ENCODE results near the gene SNCA. TPM values are rescaled to one million over a fixed set of nuclear protein-coding genes. Genes with fewer than 3 reads are reported as not detected.

Gene SNCA
- total RNA-seq, 1 donor from 2014 or later: 0.39 TPM

DNA sequence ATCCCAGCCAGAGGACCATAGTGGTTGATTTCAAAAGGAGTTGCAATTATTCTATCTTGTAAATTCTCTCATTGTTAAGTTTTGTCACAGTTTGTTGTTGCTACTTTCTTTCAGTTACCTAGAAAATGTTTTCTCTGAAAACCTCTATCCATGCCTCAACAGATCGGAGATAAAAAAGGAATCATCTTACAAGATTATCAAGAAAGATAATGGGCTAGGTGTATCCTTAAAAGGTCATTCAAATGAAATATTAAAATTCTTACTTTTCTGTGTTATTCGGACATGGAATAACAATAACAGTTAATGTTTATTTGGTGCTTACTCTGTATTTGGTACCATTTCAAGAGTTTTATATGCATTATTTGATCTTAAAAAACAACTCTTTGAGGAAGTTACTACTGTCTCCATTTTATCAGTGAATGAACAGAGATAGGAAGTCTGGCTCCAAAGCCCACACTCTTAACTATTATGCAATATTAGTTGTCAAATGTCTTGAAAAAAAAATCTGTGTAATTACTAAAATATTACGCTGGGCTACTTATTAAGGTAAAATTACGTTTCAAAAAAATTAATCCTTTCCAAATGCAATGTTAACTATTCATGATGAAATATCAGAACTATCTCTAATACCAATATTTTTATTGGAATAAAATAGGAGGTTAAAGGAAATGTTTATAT lies 97.5 kb downstream of the SNCA start:
- no peak for DNase-seq (ENCODE audit: low spot score)
- intact Hi-C loops (cut with micrococcal nuclease): no loop called here
- Mint-ChIP-seq H3K36me3 (ENCODE audit: low read depth) (no peaks in the 10 kb centered on the region), H3K4me1 (ENCODE audit: low read depth) (no peaks in the 10 kb centered on the region), H3K27me3 (ENCODE audit: low read depth) (no peaks in the 10 kb centered on the region), H3K4me3 (ENCODE audit: low read depth) (no peak overlapping the region), H3K27ac (no peak overlapping the region), H3K9me3 (no peaks in the 10 kb centered on the region)

DNA sequence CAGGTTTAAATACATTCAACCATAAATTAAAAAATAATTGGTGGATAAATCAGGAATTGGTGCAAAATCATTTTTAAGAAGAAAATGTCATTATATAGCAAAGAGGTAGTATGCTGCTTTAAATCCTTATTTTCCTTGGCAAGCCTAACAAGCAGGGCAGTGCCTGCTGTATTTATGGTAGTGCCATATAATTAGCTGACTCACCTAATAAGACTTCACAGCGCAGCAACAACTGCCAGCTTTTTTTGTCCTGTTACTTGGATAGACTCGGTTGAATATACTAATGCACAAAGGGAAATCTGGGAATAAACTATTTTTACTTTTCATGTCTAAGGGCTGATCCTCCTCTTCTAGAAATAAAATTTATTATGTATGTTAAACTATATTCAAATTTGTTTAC lies 99.1 kb downstream of the SNCA start:
- Mint-ChIP-seq H3K36me3 (ENCODE audit: low read depth) (no peaks in the 10 kb centered on the region), H3K4me3 (ENCODE audit: low read depth) (no peak overlapping the region), H3K27me3 (ENCODE audit: low read depth) (no peaks in the 10 kb centered on the region), H3K9me3 (no peaks in the 10 kb centered on the region), H3K27ac (no peak overlapping the region), H3K4me1 (ENCODE audit: low read depth) (no peaks in the 10 kb centered on the region)
- no peak for DNase-seq (ENCODE audit: low spot score)
- intact Hi-C loops (cut with micrococcal nuclease): no loop called here

DNA sequence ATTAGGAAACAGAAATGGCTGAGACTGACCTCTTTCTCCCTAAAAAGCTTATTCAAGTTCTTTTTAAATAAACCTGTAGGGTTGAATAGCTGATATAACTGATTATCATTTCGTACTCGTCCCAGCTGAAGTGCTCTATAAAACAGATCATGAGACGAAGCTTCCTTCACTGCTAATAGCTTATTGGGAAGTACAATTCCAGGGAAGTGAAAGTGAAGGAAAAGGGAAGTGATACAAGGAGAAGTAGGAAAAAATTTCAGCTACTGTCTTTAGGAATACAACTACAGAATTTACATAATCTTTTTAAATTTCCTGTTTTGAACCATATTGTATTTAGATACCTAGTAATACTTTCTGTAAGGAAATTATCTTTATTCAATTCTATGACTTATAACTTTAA lies 103.0 kb downstream of the SNCA start:
- no peak overlapping the region for H3K4me3 Mint-ChIP-seq (ENCODE audit: low read depth)
- H3K27ac Mint-ChIP-seq: no peak overlapping the region
- no peaks in the 10 kb centered on the region for H3K27me3 Mint-ChIP-seq (ENCODE audit: low read depth)
- H3K36me3 Mint-ChIP-seq (ENCODE audit: low read depth): no peaks in the 10 kb centered on the region
- DNase-seq (ENCODE audit: low spot score): no peak
- no peaks in the 10 kb centered on the region for H3K9me3 Mint-ChIP-seq
- no peaks in the 10 kb centered on the region for H3K4me1 Mint-ChIP-seq (ENCODE audit: low read depth)
- intact Hi-C loops (cut with micrococcal nuclease): no loop called here

DNA sequence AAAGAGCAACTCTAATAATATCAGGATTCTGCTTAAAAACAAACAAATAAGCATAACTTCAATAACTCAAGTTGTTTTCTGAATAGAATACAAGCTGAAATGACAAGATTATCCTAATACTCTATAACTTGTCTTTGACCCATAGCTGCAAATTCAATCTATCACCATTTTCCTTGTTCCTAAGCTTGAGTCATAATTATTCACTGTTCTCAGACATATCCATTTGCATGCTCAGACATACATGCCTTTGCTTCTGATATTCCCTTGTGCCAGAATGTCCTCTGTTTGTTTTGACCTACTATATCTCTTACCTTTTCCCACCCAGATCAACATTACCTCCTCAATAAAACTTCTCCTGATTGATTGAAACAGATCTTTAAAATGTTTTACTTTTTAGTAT lies 109.7 kb downstream of the SNCA start:
- DNase-seq (ENCODE audit: low spot score): no peak
- Mint-ChIP-seq H3K4me3 (ENCODE audit: low read depth) (no peak overlapping the region), H3K27me3 (ENCODE audit: low read depth) (no peaks in the 10 kb centered on the region), H3K36me3 (ENCODE audit: low read depth) (no peaks in the 10 kb centered on the region), H3K4me1 (ENCODE audit: low read depth) (no peaks in the 10 kb centered on the region), H3K27ac (no peak overlapping the region), H3K9me3 (no peaks in the 10 kb centered on the region)
- intact Hi-C loops (cut with micrococcal nuclease): no loop called here

DNA sequence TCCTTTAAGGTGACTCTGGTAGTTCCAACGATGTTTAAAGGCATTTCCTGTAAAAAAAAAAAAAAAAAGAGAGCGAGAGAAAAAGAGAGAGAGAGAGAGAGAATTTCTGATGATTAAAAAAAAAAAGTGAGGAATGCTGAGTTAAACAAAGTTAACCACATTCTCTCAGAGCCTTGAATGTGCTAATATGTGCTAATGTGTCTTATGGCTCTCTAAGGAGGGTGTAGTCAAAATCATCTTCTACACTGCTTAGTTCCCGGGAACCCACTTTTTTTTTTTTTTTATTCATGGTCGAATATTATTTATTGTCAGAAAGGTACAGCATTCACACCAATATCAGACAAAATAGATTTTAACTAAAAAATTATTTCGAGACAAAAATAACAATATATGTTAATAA lies 111.7 kb downstream of the SNCA start:
- no peak overlapping the region for H3K4me3 Mint-ChIP-seq (ENCODE audit: low read depth)
- H3K36me3 Mint-ChIP-seq (ENCODE audit: low read depth): no peaks in the 10 kb centered on the region
- intact Hi-C loops (cut with micrococcal nuclease): no loop called here
- DNase-seq (ENCODE audit: low spot score): no peak
- H3K9me3 Mint-ChIP-seq: no peaks in the 10 kb centered on the region
- no peak overlapping the region for H3K27ac Mint-ChIP-seq
- no peaks in the 10 kb centered on the region for H3K27me3 Mint-ChIP-seq (ENCODE audit: low read depth)
- H3K4me1 Mint-ChIP-seq (ENCODE audit: low read depth): no peaks in the 10 kb centered on the region

DNA sequence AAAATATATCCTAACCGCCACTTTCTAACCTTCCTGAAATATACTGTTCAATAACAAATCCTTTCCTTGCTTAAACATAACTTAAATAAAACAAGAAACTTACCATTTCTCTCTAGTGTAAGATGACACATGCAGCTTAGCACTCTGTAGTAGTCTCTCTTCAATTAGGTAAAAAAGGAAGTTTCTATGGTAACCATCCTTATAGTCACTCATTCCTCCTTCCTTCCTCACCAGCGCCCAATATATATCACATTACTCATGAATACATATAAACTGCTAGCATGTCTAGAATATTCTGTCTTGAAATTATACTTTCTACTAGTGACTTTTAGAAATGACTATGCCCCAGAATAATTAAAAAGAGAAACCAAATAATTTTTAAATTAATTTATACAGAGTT lies 112.2 kb downstream of the SNCA start:
- Mint-ChIP-seq H3K27me3 (ENCODE audit: low read depth) (no peaks in the 10 kb centered on the region), H3K4me1 (ENCODE audit: low read depth) (no peaks in the 10 kb centered on the region), H3K9me3 (no peaks in the 10 kb centered on the region), H3K27ac (no peak overlapping the region), H3K4me3 (ENCODE audit: low read depth) (no peak overlapping the region), H3K36me3 (ENCODE audit: low read depth) (no peaks in the 10 kb centered on the region)
- intact Hi-C loops (cut with micrococcal nuclease): no loop called here
- no peak for DNase-seq (ENCODE audit: low spot score)

DNA sequence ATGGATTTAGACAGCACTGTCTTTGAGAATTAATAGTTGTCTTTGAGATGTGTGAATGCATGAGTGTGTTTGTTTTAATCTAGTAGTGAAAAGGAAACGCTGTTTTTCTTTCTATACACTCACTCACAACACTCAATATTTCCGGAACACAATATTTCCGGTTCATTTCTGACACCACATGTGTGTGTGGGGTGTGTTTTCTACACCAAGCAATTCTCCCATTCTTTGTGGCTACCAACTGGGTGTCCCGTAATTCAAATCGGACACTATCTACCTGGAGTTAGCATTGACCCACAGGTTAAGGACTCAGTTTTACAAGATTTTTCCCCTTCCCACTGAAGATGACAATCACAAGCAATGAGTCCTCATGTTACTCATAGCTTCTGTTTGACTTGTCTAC lies 113.9 kb downstream of the SNCA start:
- Mint-ChIP-seq H3K4me1 (ENCODE audit: low read depth) (no peaks in the 10 kb centered on the region), H3K36me3 (ENCODE audit: low read depth) (no peaks in the 10 kb centered on the region), H3K9me3 (no peaks in the 10 kb centered on the region), H3K4me3 (ENCODE audit: low read depth) (no peak overlapping the region), H3K27ac (no peak overlapping the region), H3K27me3 (ENCODE audit: low read depth) (no peaks in the 10 kb centered on the region)
- no peak for DNase-seq (ENCODE audit: low spot score)
- intact Hi-C loops (cut with micrococcal nuclease): no loop called here

DNA sequence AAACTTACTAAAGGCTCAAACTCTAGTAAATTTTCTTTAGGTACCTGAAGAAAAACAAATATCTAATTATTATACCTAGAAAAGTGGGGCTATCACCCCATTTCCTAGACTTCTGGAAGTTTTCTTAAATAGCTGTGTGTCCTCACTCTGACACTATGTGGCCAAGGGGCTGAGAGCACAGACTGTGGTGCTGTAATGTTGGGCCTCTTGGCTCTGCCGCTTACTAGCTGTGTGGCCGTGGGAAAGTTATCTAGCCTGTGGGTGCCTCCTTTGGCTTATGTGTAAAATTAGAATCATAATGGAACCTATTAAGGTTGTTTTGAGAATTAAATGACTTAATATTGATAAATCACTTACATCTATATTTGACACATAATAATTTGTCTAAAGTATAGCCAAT lies 114.4 kb downstream of the SNCA start:
- Mint-ChIP-seq H3K27me3 (ENCODE audit: low read depth) (no peaks in the 10 kb centered on the region), H3K9me3 (no peaks in the 10 kb centered on the region), H3K36me3 (ENCODE audit: low read depth) (no peaks in the 10 kb centered on the region), H3K4me3 (ENCODE audit: low read depth) (no peak overlapping the region), H3K4me1 (ENCODE audit: low read depth) (no peaks in the 10 kb centered on the region), H3K27ac (no peak overlapping the region)
- no peak for DNase-seq (ENCODE audit: low spot score)
- intact Hi-C loops (cut with micrococcal nuclease): no loop called here

DNA sequence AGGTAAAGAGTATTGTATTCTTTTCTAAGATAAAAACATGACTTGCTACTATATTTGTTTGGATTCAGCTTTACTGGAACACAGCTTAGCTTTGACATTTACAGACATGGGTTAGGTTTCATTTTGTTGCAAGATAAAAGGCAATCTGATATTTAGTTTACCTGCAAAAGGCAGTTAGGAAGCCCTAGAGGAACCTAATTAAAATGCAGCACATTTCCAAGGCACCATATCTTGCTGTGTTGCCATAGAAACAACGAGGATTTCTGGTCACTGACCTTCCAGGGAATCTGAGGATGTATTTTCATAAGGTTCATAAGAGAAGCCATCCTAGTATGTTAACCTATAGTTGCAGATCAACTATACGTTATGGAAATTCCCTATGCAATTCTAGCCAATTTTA lies 116.0 kb downstream of the SNCA start:
- Mint-ChIP-seq H3K27ac (no peak overlapping the region), H3K36me3 (ENCODE audit: low read depth) (no peaks in the 10 kb centered on the region), H3K9me3 (no peaks in the 10 kb centered on the region), H3K4me1 (ENCODE audit: low read depth) (no peaks in the 10 kb centered on the region), H3K4me3 (ENCODE audit: low read depth) (no peak overlapping the region), H3K27me3 (ENCODE audit: low read depth) (no peaks in the 10 kb centered on the region)
- intact Hi-C loops (cut with micrococcal nuclease): no loop called here
- no peak for DNase-seq (ENCODE audit: low spot score)

DNA sequence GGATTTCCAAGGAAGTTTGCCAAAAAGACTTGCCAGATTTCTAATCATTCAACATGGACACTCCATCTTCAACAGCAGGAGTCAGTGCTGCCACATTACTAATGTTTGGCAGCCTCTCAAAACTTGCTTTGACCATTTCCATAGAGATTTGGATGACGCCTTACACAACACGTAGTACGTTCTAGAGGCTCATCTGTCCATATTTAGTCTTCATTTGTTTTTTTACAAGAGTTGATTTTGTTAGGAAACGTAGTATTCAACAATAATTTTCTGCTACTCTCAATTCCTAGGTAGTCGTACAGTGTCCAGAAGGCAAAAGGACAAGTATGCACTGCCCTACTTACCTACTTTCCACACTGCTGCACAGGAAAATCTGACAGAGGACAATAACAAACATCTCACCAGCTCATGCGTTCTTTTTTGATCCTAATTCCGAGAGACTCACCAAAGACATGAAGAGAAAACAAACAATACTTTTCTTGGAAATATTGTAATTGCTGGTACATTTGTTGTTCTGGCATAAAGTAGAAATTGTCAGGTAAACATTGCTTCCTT lies 117.3 kb downstream of the SNCA start:
- no peak overlapping the region for H3K4me3 Mint-ChIP-seq (ENCODE audit: low read depth)
- H3K27me3 Mint-ChIP-seq (ENCODE audit: low read depth): no peaks in the 10 kb centered on the region
- intact Hi-C loops (cut with micrococcal nuclease): no loop called here
- no peaks in the 10 kb centered on the region for H3K4me1 Mint-ChIP-seq (ENCODE audit: low read depth)
- no peak overlapping the region for H3K27ac Mint-ChIP-seq
- H3K9me3 Mint-ChIP-seq: no peaks in the 10 kb centered on the region
- DNase-seq (ENCODE audit: low spot score): no peak
- H3K36me3 Mint-ChIP-seq (ENCODE audit: low read depth): no peaks in the 10 kb centered on the region

DNA sequence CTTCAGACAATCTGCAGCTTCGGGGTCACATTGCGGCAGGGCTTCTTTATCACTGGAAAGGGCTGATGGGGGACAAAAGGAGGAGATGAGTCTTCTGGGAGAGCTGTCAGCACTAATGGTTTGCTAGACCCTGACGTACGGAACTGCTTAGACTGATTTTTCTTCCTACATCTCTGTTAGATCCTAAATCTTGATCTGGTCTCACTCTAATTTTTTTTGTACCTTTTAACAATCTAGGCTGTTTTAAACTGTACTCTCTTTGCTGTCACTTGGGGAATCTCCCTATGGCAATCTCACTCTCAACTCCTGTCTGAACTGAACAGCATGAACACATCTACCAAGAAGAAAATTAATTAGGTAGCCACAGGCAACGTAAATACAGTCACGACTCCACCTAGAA lies 120.1 kb downstream of the SNCA start:
- intact Hi-C loops (cut with micrococcal nuclease): no loop called here
- Mint-ChIP-seq H3K27me3 (ENCODE audit: low read depth) (no peaks in the 10 kb centered on the region), H3K36me3 (ENCODE audit: low read depth) (no peaks in the 10 kb centered on the region), H3K27ac (no peak overlapping the region), H3K4me3 (ENCODE audit: low read depth) (no peak overlapping the region), H3K4me1 (ENCODE audit: low read depth) (no peaks in the 10 kb centered on the region), H3K9me3 (no peaks in the 10 kb centered on the region)
- DNase-seq (ENCODE audit: low spot score): no peak

DNA sequence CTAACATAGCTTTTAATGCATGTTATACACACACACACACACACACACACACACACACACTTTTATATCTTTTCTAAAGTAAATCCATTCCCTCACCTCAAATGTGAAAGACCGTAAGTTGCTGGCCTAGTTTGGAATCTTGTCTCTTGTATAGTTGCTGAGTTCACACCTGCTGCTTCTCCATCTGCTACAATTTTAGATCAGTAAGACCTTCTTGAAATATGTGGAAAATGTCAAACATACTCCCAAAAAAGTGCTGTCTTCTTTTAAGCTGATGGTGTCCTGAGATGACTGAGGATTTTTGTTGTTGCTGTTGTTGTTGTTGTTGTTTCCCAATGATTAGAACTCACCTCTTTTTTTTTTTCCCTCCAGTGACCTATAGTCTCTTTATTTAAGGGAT lies 121.3 kb downstream of the SNCA start:
- Mint-ChIP-seq H3K27me3 (ENCODE audit: low read depth) (no peaks in the 10 kb centered on the region), H3K27ac (no peak overlapping the region), H3K9me3 (no peaks in the 10 kb centered on the region), H3K4me1 (ENCODE audit: low read depth) (no peaks in the 10 kb centered on the region), H3K36me3 (ENCODE audit: low read depth) (no peaks in the 10 kb centered on the region), H3K4me3 (ENCODE audit: low read depth) (no peak overlapping the region)
- intact Hi-C loops (cut with micrococcal nuclease): no loop called here
- DNase-seq (ENCODE audit: low spot score): no peak

DNA sequence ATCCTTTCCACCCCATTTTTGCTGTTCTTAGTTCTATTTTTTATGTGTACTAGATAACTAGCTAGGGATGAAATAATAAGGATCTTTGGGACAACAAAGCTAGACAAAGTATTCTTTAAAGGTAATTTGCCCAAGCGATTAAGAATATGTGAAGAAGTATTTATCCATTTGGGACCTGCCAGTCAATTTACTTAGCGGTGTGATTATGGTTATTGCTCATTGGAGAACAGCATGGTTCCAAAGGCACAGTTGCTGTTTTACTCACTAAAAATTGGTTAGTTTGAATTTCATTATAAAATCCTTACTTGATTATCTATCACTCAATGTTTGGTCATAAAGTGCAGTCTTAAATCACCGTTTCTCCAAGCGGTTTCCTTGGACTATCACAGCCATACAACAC lies 124.1 kb downstream of the SNCA start:
- Mint-ChIP-seq H3K36me3 (ENCODE audit: low read depth) (no peaks in the 10 kb centered on the region), H3K27ac (no peak overlapping the region), H3K9me3 (no peaks in the 10 kb centered on the region), H3K4me3 (ENCODE audit: low read depth) (no peak overlapping the region), H3K27me3 (ENCODE audit: low read depth) (no peaks in the 10 kb centered on the region), H3K4me1 (ENCODE audit: low read depth) (no peaks in the 10 kb centered on the region)
- no peak for DNase-seq (ENCODE audit: low spot score)
- intact Hi-C loops (cut with micrococcal nuclease): no loop called here

DNA sequence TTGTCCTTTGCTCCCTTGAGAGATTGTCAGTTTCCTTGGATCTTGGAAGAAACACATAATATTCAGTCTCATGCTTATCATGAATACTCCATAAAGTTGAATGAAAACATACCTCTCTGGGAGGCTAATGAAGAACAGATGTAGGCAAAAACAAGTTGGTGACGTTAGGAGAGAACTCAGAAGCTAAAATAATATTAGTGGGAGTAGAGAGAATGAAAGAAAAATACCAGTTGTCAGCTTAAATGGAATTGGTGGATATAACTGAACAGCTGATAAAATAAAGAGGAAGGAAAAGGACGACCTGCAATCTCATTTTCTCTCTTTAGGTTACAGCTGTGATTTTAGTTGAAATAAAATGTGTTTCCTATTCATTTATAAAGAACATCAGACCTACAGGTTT lies 124.8 kb downstream of the SNCA start:
- DNase-seq (ENCODE audit: low spot score): no peak
- intact Hi-C loops (cut with micrococcal nuclease): no loop called here
- H3K36me3 Mint-ChIP-seq (ENCODE audit: low read depth): no peaks in the 10 kb centered on the region
- H3K27me3 Mint-ChIP-seq (ENCODE audit: low read depth): no peaks in the 10 kb centered on the region
- H3K9me3 Mint-ChIP-seq: no peaks in the 10 kb centered on the region
- no peak overlapping the region for H3K27ac Mint-ChIP-seq
- no peak overlapping the region for H3K4me3 Mint-ChIP-seq (ENCODE audit: low read depth)
- H3K4me1 Mint-ChIP-seq (ENCODE audit: low read depth): no peaks in the 10 kb centered on the region

Data from activated T-helper 2 cell treated with anti-CD3 and anti-CD28 coated beads, Interferon-gamma antibody, Interleukin-2, Interleukin-4, amounts not matched to agents 10 μg/mL and 5 μg/mL and 100 μg/mL, durations not matched to agents 14 hours and 24 hours and 36 hours (primary cell).